ENCODE results near the gene SEC14L5. TPM values are rescaled to one million over a fixed set of nuclear protein-coding genes. Genes with fewer than 3 reads are reported as not detected.
"Not testable (repeated sequence)": the region's sequence is repeated elsewhere in the genome, so short reads cannot be mapped to it uniquely, and the experiment has no call there.

The SEC14L5 gene
- total RNA-seq, 1 donor from 2014 or later = 1.2 TPM

- ATAC-seq = peak; percentile 4
Measured at GRCh38 chr16:4931381-4931780, 26.7 kb upstream of the SEC14L5 start.

DNA sequence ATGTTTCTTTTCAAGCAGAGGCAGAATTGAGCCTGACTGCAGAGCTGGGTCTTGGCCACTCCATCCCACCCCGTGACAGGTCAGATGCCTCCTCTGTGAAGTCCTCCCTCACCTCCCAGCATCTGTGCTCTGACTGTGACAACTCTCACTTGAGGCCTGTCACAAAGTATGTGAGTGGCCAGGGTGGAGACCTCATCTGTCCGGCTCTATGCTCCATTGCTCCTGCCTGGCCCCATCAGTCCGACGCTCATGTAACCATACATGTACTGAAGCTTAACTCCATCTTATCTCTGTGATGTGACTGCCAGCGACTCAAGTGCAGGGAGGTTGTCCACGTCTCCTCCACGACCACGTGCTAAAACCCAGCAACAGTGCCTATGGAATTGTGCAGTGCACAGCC is 24.7 kb upstream of the SEC14L5 start:
- no peak for ATAC-seq

DNA sequence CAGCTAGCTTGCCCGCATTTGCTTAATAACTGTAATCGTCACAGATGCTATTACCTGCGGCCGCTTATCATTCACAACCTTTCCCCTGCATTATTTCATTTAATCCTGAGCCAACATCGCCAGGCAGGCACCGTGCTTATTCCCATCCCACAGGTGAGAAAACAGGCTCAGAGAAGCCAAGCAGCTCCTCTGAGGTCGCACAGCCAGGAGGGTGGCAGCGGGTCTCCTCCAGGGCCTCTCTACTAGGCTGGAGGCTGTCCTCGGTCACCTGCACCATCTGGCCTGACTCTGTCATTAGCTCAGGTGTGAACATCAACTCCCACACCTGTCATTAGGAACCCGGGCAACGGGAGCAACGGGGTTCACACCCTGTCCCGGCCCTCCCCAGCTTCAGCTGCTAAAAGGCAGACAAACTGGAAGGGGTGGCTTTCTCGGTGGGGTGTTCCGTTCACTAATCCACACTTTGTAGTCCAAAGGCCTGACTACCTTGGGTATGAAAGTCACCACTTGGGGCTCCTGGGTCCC is 24.2 kb upstream of the SEC14L5 start:
- peak; percentile 31 for ATAC-seq

- no peak for ATAC-seq
Measured at GRCh38 chr16:4934591-4934990, 23.5 kb upstream of the SEC14L5 start.

- ATAC-seq = peak; percentile 27
Measured at GRCh38 chr16:4935241-4935855, 22.8 kb upstream of the SEC14L5 start.

- peak; percentile 32 for ATAC-seq
Measured at GRCh38 chr16:4936181-4936990, 21.7 kb upstream of the SEC14L5 start.

- peak; percentile 74 for ATAC-seq
Measured at GRCh38 chr16:4936991-4937781, 20.9 kb upstream of the SEC14L5 start, which contains the start of gene PPL. TSS of gene PPL (minus strand) at chr16:4937148. CDS start at chr16:4937045, 103 bp downstream.

DNA sequence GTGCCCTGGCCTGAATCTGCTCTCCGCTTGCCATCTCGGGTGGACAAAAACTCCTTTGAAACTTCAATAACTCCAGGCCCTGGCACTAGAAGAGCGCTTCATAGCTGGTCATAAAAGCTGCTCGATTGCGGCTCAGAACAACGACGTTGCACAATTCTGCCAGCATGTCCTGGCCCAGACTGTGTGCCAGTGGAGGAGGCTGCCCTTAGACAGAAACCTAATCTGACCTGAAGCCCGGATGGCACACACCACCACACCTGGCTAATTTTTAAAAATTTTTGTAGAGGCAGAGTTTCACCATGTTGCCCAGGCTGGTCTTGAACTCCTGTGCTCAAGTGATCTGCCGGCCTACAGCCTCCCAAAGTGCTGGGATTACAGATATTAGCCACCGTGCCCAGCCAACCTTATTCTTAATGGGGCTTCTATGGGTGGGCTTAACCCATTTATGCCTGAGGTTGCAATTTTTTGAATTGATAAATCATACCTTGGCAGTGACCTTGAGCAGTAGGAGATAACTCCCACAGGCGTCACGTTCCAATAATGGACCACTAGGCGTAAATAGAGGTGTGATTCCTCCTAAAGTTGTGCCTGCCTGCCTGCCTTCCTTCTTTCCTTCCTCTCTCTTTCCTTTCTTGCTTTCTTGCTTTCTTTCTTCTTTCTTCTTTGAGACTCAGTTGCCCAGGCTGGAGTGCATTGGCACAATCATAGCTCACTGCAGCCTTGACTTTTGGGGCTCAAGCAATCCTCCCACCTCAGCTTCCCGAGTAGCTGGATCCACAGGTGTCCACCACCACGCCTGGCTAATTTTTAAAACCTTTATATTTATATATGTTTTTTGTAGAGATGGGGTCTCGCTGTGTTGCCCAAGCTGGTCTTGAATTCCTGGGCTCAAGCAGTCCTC is 20.1 kb upstream of the SEC14L5 start:
- ATAC-seq = peak; percentile 4

GRCh38 chr16:4938683-4939030 is 19.5 kb upstream of the SEC14L5 start:
- ATAC-seq = no peak

GRCh38 chr16:4940719-4941118 is 17.4 kb upstream of the SEC14L5 start:
- no peak for ATAC-seq

DNA sequence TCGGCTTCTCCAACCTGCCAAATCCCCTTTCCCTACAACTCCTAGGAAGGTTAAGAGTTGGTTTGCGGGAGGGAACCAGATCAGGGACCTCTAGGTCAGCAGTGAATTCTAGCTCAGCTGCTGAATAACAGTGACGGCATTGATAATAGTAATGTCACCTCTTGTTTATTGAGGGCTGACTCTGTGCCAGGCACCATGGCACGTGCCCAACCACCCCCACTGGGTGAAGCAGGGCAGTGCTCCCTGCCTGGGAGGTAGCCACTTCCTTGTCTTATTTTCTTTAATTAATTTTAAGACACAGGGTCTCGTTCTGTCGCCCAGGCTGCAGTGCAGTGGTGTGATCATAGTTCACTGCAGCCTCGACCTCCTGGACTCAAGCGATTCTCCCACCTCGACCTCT is 15.6 kb upstream of the SEC14L5 start:
- no peak for ATAC-seq

DNA sequence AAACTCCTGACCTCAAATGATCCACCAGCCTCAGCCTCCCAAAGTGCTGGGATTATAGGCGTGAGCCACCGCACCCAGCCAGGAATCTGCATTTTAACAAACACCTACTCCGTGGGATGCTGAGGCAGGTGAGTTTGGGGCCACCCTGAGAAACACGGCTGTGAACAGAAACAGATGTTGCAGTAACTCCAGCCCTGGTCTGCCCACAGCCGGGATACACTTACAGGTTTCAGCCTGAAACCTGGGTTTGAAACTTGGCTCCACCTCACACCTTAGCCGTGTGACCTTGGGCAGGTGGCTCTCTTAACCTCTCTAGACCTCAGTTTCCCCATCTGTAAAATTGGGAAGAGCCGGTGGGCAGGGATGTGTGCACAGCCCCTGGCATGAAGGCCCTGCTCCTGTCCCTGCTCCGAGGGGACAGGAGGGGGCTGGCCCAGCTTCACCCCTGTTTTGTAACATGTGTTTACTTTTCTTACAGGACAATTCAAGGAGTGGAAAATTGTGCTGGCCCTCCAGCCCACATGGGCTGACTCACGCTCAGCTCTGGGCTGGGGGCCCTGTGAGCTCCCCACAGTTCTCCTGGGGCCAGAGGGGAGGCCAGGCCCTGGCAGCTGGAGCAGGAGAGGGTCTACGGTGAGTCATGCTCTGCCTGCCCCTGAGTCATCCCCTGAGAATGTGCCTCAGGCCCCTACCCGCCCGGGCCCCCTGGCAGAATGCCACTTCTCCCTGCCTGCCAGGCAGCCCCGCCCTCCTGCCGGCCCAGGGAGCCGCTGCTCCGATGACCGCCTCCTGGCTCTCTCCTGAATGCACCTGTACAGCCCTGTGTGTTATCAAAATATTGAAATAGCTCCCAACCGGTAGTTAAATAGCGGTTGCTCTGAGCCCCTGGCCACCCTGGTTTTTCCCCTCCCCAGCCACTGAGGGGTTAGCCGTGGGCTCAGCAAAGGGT is 13.5 kb upstream of the SEC14L5 start:
- peak; percentile 73 for ATAC-seq

- ATAC-seq = peak; percentile 86
Measured at GRCh38 chr16:4945560-4946502, 12.3 kb upstream of the SEC14L5 start.

GRCh38 chr16:4946917-4947316 is 11.2 kb upstream of the SEC14L5 start:
- no peak for ATAC-seq

DNA sequence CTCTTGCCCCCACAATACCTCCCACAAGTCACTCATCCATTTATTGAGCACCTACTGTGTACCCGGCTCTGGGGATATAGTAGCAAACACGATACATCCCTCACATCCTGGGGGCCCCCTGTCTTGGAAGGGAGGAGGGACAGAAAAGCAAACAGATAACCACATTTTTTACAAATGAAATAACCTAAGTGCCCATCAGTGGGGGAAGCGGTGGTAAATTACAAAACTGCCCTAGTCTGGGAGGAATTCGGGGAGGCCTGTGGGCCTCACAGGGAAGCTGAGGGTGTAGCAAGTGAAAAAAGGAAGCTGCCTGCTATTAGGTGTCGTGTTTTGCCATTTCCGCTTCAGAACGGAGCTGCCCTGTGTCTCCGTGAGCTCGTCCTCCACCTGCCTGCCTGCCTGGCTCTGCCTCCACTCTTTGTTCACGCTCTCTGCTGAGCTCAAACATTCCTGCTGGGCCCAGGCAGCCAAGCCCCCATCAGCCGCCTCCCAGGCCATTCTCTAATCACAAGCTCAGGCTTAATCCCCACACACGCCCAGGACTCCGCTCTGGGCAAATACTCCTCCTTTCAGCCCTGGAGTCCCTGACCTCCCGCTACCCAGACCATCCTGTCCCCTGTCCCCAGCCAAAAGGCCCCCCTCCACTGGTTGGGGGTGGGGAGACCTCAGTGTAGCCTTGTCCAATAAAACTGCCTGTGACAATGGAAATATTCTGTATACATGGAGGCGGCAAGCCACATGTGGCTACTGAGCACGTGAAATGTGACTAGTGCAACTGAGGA is 10.2 kb upstream of the SEC14L5 start:
- ATAC-seq = peak; percentile 21

DNA sequence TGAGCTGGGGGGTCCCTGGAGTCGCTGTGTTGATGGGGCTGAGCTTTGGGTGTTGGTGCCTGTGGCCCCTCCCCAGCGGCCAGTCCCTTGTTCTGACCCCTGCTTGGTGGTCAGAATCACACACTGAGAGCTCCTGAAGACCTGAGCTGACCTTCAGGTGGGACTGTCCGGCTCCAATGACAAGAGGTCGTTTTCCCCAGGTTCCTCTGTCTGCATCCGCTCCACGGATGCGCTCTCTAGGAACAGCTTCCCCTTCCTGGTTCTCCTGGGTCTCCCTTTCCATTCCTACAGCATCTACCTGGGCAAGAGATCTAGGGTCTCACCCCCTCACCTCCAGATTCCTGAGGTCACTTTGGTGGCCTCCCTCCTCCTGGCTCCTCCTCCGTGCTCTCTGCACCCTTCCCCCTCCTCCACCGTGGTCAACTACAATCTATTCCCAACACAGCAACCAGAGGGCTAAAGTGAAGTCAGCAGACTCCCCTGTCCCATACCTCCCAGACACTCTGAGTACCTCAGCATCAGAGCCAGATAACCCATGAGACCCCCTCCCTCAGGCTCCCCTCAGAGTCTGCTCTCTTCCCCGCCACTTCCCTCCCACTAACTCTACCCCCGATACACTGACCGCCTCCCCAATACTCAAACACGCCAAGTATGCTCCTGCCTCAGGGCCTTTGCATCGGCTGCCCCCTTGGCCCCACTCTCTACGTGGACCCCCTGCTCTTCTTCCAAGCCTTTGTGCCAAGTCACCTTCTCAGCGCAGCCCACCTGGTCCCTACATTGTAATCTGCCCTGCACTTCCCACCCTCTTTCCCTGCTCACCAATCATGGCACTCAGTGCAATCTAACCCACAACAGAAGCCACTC is 9.0 kb upstream of the SEC14L5 start:
- no peak for ATAC-seq

DNA sequence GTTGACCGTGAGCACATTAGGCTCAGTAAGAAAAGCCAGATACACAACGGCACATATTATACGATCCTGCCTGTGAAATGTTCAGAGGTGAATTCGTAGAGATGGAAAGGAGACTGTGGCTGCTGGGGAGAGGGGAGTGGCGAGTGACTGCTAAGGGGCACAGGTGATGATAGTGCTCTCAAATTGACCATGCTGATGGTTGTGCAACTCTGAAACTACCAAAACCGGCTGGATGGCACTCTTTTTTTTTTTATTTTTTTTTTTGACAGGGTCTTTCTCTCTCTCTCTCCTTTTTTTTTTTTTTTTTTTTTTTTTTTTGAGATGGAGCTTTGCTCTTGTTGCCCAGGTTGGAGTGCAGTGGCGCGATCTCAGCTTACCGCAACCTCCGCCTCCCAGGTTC is 8.1 kb upstream of the SEC14L5 start:
- no peak for ATAC-seq

DNA sequence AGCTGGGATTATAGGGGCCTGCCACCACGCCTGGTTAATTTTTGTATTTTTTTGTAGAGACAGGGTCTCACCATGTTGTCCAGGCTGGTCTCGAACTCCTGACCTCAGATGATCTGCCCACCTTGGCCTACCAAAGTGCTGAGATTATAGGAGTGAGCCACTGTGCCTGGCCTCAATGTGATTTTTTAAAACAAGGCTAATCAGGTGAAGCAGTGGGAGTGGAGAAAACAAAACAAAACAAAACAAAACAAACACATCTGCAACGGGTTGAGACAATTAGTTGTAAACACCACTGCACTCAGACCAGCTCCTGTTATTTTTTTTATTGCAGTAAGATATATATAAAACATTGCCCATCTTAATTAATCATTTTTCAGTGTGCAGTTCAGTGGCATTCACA is 6.5 kb upstream of the SEC14L5 start:
- ATAC-seq = not testable (repeated sequence)
